Neutrophil (primary cell): ENCODE measurements around the gene NSD2.
A peak's percentile ranks its signal among the peaks of the same experiment; 100 is the strongest.

Source experiments
- H3K27ac ChIP-seq: fragments of 200-600 bp; sonication (generic); 2 replicates; pipeline ENCODE4 v1.5.1; 2016; ENCODE audit warnings: mild to moderate bottlenecking, moderate library complexity
- H3K27me3 ChIP-seq: fragments of 200-600 bp; sonication (generic); 2 replicates; pipeline ENCODE4 v1.6.0; 2016; ENCODE audit warnings: mild to moderate bottlenecking
- H3K36me3 ChIP-seq: fragments of 200-600 bp; sonication (generic); 2 replicates; pipeline ENCODE4 v1.5.1; 2017
- H3K4me1 ChIP-seq, 2 experiments: fragments of 200-600 bp in 1 of 2; sonication (generic) in 1 of 2; 1 replicate in 1 of 2; 2 replicates in 1 of 2; pipeline versions ENCODE4 v1.5.1 to v1.6.1; 2013 to 2016; ENCODE audit warnings: low read depth in 1 of 2, low read length in 1 of 2, mild to moderate bottlenecking in 1 of 2, moderate library complexity in 1 of 2; ENCODE audit not compliant: control insufficient read depth in 1 of 2, insufficient read depth in 1 of 2
- H3K4me3 ChIP-seq, 2 experiments: fragments of 200-600 bp in 1 of 2; sonication (generic) in 1 of 2; 1 replicate in 1 of 2; 2 replicates in 1 of 2; pipeline ENCODE4 v1.5.1; 2013 to 2016; ENCODE audit warnings: low read depth in 1 of 2, low read length in 1 of 2, mild to moderate bottlenecking in 1 of 2, moderate library complexity in 1 of 2
- H3K9me3 ChIP-seq: fragments of 200-600 bp; sonication (generic); 2 replicates; pipeline ENCODE4 v1.5.1; 2016
- CTCF ChIP-seq: fragments of 200-600 bp; sonication (generic); IDR thresholded peaks from 2 replicates; pipeline ENCODE4 v1.5.1; 2016; ENCODE audit warnings: antibody characterized with exemption

NSD2 gene

GRCh38 chr4:1873776-1874175 lies 2.6 kb downstream of the NSD2 start:
- peaks cover 21 to 23% of the 10 kb centered on the region in 2 experiments for H3K4me1 ChIP-seq
- H3K36me3 ChIP-seq: no peaks in the 10 kb centered on the region
- H3K27ac ChIP-seq: no peak overlapping the region
- H3K9me3 ChIP-seq: no peaks in the 10 kb centered on the region
- TF ChIP-seq CTCF: no peak
- no peaks in the 10 kb centered on the region for H3K27me3 ChIP-seq
- H3K4me3 ChIP-seq: no peak overlapping the region

DNA sequence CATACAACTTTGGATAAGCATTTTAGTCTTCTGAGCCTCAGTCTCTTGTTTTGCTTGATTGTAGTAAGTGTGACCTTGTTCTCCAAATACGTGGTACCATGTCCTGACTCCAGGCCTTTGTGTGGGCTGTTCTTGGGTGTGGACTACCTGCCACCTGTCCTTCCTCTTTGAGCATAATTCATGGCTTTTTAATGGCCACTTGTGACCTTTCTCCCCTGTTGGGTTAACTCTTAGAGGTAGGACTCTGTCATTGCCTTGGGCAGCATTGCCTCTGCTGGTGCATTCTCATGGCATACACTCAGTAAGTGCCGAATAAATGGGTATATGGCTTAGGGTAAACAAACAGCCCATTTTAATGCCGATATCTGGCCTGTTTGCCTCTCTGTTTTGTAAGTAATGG lies 3.0 kb downstream of the NSD2 start:
- no peak for TF ChIP-seq CTCF
- peaks cover 21 to 23% of the 10 kb centered on the region in 2 experiments for H3K4me1 ChIP-seq
- H3K9me3 ChIP-seq: no peaks in the 10 kb centered on the region
- no peaks in the 10 kb centered on the region for H3K27me3 ChIP-seq
- H3K4me3 ChIP-seq: no peak overlapping the region
- no peak overlapping the region for H3K27ac ChIP-seq
- H3K36me3 ChIP-seq: no peaks in the 10 kb centered on the region

- no peak for TF ChIP-seq CTCF
- Histone ChIP-seq H3K9me3 (no peaks in the 10 kb centered on the region), H3K4me3 (no peak overlapping the region), H3K4me1 (peaks cover 12 to 17% of the 10 kb centered on the region in 2 experiments), H3K27ac (peak overlapping the region; percentile 29), H3K36me3 (no peaks in the 10 kb centered on the region), H3K27me3 (no peaks in the 10 kb centered on the region)
Observed at GRCh38 chr4:1879485-1879884, 8.3 kb downstream of the NSD2 start.

DNA sequence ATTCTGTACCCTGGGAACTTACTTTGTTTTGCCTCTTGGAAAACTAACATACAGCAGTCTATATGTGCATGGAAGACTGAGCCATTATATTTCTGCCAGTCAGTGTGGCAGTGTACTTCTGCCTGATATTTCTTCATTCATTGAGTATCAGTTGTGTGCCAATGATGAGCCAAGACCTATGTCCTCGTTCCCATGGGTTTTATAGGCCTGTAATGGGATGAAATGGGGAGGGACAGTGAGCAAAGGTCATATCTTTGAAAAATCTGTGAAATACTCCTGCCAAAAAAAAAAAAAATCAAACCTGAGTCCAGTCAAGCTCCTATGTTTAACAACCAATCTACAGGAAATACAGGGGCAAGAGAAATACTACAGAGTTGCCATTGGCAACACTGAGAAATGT lies 9.1 kb downstream of the NSD2 start:
- Histone ChIP-seq H3K9me3 (no peaks in the 10 kb centered on the region), H3K4me1 (peaks cover 12 to 17% of the 10 kb centered on the region in 2 experiments), H3K27ac (peak overlapping the region; percentile 29), H3K27me3 (no peaks in the 10 kb centered on the region), H3K4me3 (no peak overlapping the region), H3K36me3 (no peaks in the 10 kb centered on the region)
- no peak for TF ChIP-seq CTCF

DNA sequence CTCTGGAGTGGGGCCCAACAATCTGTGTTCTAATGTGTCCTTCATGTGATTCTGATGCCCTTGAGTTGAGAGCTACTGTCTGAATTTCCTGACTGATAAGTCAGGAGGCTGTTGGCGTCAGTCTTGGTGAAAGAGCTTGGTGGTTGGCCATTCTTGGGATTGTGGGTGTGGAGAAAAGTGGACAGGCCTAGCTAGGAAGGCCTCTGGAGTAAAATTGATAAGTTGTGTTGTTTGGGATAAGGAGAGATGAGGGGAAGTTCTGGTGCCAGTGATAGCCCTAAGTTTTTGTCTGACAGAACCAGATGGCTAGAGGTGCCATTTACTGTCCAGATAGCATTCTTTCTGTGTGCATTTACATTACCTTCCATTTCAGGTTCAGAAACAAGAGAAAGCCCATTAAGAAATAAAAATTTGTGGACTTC lies 11.7 kb downstream of the NSD2 start:
- H3K9me3 ChIP-seq: no peaks in the 10 kb centered on the region
- no peaks in the 10 kb centered on the region for H3K27me3 ChIP-seq
- H3K27ac ChIP-seq: no peak overlapping the region
- TF ChIP-seq CTCF: no peak
- H3K4me3 ChIP-seq: no peak overlapping the region
- H3K36me3 ChIP-seq: no peaks in the 10 kb centered on the region
- peaks cover 12 to 17% of the 10 kb centered on the region in 2 experiments for H3K4me1 ChIP-seq

DNA sequence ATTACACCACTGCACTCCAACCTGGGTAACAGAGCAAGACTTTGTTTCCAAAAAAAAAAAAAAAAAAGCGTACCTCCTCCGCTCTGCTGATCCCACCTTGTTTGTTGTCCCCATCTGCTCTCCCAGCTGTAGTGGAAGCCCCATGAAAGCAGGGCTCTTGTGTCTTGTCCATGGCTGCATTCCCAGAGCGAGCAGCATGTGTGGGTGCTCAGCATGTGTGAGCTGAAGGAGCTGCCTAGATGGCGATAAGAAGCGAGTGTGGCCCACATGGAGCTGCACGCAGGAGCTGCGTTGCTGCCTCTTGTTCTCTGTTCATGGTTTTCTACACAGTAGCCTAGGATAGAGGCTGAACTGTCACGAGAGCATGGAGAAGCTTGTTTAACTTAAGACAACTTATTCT lies 12.4 kb downstream of the NSD2 start:
- Histone ChIP-seq H3K27me3 (no peaks in the 10 kb centered on the region), H3K36me3 (no peaks in the 10 kb centered on the region), H3K27ac (no peak overlapping the region), H3K4me1 (peaks cover 12 to 17% of the 10 kb centered on the region in 2 experiments), H3K4me3 (no peak overlapping the region), H3K9me3 (no peaks in the 10 kb centered on the region)
- no peak for TF ChIP-seq CTCF
